ENCODE results near the gene ADAMTS8.
A peak's percentile ranks its signal among the peaks of the same experiment; 100 is the strongest.
"Not testable (repeated sequence)": the region's sequence is repeated elsewhere in the genome, so short reads cannot be mapped to it uniquely, and the experiment has no call there.

ADAMTS8 gene

DNA sequence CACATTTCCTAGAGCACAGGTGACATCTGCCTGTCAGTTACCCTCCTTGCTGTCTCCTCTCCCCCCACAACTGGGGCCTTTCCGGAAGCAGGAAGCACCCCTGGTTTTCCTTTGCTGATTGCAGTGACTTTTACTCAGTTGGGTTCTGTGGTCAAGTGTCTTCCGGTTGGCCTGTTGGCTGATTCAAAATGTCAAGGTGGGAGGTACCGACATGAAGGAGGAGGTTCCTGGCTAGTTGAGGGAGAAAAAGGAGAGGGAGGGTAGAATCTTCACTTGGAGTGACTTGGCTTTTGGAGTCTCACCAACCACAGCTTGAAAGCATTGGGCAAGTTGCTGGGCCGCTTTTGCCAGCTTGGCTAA is 10.7 kb upstream of the ADAMTS8 start:
- DNase-seq, result no peak

DNA sequence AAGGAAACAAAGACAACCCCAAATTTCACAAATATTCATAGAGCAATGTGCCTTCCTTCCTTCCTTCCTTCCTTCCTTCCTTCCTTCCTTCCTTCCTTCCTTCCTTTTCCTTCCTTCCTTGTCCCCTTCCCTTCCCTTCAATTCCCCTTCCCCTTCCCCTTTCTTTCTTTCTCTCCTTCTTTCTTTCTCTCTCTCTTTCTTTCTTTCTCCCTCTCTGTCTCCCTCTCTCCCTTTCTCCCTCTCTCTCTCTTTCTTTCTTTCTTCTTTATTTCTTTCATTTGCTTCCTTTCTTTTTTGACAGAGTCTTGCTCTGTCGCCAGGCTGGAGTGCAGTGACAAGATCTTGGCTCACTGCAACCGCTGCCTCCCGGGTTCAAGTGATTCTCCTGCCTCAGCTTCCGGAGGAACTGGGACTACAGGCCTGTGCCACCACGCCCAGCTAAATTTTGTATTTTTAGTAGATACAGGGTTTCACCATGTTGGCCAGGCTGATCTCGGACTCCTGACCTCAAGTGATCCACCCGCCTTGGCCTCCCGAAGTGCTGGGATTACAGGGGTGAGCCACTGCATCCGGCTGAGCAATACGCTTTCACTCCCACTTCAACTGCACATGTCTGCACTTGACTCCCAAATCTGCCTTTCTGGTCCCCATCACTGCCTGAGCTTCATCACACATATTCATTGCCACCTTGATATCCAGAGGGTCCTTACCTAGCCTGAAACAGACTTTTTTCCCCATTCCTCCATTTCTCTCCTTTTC is 10.2 kb upstream of the ADAMTS8 start:
- DNase-seq, result not testable (repeated sequence)

DNA sequence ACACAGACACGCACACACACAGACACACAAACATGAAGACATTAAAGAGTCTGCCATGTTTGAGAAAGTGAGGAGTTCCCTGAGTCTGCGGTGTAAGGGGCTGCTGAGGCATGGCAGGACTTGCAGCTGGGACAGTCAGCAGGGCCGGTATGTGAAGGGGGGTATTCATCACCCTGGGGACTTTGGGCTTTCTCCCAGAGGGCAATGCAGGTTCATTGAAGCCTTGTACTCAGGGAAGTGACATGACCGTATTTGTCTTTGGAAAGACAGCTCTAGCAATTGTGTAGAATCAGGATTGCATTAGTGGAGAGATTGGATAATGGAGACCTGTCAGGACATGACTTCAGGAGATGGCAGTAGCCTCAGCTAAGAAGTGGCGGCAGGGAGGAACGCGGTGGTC is 9.4 kb upstream of the ADAMTS8 start:
- DNase-seq, result no peak

DNA sequence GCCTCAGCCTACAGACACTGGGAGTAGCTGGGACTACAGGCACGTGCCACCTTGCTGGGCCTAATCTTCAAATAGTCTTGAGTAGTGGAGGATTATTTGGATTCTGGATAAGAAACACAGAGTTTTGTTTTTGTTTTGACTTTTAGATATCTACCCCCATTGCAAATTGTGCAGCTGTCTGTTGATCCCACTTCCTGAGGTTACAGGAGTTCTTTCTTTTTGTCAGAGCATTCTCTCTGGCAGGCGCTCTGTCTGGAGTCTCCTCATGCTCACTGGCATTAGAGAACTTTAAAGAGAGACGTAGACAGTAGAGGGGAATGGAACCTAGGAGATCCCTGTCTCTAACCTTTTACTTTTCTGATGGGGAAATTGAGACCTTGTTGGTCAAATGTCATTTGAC is 7.8 kb upstream of the ADAMTS8 start:
- no peak for DNase-seq

DNA sequence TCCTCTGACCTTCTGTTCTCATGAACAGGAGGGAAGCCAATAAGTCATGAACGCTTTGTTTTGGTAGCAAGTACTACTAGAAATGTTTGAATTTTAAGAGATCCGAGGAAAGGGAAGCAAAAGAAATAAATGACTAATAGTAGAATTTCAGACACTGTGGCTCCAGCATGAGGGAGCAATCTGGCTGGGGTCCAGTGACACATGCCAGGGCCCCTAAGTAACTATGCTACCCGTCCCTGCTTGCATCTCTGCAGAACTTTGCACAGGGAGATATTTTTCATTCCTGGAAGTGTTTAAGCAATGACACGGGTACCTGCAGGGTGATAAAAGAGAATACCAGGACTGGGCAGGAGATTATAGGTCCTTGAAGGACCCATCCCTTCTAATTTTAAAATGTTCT is 7.3 kb upstream of the ADAMTS8 start:
- no peak for DNase-seq

DNA sequence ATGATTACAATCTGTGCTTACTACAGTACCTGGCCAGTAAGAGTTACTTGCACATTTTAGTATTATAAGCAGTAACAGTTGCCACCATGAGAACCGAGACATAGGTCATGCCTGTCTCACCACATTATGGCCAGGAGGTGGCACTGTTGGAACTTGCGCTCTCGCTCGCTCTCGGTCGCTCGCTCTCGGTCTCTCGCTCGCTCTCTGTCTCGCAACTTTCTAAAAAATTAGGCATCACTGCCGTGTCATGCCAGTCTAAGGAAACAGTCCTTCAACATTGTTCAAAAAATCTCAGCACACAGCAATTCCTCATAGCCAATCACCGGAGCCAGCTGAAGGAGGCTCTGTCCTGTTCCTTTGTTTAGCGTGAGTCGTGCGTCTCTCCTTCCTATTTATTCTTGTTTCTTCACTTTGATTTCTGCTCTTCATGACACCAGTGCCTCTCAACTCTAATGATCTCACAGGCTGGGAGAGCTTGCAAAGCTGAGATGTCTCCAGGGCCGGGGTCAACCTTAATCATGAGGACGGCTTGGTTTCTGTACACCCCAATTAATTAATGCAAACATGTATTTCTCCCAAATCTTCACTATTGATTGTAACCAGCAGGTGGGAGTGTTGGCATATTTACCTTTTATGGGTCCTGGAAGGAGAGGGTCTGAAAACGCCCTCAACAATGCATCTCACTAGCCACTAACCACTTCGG is 6.3 kb upstream of the ADAMTS8 start:
- DNase-seq, result peak in 49 of 56 donors; percentile 25 to 87 (median 69)

DNA sequence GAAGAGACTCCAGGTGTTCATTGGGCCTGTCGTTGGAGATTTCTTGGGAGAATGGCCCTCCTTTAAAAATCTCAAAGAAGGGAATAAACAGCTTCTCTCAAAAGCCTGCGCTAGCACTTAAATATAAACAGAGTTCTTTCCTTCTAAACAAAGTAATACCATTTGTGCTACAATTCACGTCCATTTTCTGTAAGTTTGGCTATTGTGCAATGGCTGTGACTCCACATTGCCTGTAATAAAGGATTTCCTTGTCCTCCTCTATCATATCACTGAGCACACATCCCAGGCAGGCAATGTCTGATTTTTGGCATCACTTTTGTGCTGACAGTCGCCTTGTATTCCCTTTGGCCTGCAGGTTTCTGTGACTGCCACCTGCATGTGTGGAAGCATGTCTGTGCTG is 4.9 kb upstream of the ADAMTS8 start:
- DNase-seq, result no peak

DNA sequence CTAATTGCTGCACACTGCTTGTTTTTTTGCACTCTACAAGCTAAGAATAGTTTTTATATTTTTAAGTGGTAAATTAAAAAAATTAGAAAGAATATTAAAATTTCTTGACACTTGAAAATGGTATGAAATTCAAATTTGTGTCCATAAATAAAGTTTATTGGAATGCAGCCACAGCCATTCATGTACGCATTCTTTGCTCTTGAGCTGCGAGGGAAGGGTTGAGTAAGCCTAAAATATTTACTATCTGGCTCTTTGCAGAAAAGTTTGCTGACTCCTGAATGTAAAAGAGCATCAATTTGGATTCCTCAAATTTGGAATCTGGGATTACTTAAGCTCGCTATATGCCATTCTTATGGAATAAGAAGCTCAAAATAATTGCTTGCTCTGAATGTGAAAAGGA is 3.4 kb upstream of the ADAMTS8 start:
- no peak for DNase-seq

DNA sequence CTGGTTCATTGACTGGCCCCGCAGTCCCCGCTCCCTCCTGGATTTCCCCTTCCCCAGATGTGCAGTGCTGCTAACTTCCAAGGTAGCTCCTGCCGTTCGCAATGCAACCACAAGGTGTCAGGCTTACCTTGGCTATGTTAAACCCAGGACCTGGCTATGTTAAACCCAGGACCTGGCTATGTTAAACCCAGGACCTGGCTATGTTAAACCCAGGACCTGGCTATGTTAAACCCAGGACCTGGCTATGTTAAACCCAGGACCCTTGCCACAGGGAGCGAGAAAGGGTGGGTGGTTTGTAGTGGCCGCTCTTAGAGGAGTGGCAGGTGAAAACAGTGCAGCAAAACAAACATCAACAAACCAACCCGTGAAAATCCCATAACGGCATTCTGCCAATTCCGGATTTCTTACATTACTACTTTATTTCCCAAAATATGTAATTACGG is 2.9 kb upstream of the ADAMTS8 start:
- peak in 46 of 56 donors; percentile 8 to 88 (median 42) for DNase-seq

DNA sequence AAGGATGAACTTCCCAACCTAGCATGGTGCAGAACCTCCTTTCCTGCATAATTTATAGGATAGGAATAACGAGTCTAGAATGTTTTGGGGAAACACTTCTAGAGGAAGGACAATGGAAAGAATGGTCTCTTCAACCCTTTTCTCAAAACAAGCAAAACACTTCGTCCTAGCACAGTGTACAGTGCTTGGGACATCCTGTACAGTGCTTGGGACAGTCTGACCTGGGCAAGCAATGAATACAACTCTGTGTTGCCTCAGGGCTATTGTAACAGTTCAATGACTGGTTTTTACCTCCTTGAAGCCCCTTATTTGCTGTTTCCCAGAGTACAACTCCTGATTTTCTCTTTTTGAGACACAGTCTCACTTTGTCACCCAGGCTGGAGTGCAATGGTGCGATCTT is 1.6 kb upstream of the ADAMTS8 start:
- DNase-seq, result no peak

DNA sequence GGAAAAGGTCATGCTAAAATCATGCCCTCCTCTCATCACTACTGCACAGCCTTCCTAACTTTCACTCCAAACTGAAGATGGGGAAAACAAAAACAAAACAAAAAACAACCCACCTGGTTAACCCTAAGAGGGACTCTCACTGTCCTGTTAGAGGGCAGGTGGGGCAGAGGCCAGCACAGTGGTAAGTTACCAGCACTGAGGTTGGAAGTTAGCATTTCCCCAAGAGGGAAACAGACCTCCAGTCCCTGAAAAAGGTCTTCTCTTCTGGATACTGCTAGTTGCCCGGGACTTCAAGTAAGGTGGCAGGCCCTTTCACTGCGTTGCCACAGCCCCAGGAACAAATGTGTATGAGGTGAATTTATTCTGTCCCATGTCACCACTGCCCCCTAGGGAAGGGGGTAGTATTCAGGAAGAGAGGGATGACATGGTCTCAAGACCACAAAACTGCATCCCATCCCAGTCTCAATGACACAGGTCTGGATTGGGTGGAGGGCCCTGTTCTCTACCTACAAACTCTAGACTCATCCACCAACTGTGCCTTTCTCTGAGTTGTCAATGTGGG is 792 bp upstream of the ADAMTS8 start:
- no peak for DNase-seq

DNA sequence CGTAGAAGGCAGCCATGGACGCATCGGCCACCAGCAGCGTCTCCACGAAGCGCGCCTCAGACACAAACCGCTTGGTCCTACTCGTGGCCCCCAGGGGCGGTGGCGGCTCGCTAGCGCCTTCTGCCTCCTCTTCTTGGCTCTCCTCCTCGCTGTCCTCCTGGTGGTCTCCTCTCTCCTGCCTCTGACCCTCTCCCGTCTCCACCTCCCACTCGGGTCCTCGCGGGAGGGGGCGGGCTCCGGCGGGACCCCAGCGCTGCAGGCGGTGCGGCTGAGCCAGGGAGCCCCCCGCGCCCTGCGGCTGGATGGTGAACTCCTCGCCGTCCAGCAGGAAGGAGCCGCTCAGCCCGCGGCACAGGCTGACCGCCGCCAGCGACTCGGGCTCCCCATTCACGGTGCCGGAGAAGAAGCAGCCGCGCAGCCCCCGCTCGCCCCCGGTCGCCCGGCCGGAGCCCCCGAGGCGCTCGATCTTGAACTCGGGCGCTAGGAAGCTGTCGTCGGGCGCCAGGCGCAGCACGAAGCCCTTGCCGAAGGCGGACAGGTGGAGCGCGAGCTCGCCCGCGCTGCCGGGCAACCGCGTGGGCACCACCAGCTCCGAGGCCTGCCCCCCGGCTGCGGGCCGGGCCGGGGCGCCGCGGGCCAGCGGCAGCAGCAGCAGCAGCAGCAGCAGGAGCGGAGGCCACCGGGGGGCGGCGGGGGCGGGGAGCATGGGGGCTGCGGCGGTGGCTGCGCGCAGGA is 661 bp downstream of the ADAMTS8 start:
- DNase-seq, result peak in 37 of 56 donors; percentile 10 to 66 (median 38)

DNA sequence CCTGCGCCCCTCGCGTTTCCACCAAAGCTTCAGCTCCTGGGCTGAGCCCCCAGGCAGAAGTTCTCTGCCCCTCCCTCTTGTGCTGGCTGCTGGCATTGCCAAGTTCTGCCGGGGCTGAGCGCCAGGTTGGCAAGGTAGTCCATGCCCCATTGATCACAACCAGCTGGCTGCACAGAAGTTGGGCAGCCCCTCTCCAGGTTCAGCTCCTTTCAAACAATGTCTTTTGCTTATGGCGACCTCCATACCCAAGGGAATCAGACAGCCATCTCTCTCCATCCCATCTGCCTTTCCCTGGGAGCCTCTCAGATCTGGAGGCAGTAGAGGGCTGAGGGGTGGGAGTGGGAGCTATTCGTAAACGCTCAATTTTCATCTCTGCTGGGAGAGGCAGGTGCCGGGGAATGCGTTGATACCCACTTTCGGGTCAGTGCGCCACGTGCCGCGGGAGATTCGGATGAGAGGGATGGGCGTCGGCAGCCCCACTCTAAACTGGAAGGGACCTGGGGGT is 1.5 kb downstream of the ADAMTS8 start:
- DNase-seq, result peak in 11 of 56 donors; percentile 13 to 49 (median 22)

DNA sequence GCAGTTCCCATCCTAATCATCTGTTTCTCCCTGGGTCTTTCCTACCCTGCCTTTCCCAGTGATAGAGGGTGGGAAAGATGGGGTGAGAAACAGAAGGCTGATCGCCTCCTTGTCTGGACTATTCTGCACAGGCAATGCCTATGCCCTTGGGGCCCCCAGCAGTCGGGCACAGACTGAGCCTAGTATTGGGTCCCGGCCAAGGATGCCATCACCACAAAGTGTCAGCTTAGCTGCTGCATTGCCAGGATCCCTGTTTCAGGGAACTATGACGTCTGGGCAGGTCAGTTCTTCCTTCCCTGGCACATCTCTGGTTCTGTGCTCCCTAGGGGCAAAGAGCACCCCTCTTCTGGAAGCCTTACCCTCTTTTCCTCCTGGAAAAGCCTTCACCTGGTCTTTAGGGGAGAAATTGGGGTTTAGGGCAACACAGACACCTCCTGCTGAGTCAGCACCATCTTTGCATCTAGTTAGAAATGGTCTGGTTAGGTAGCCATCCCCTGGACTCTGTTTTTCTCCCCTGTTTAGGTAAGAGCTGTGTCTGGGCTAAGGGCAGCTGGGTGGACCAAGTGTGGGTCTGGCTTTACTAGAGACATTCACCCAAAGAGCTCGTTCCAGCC is 2.1 kb downstream of the ADAMTS8 start:
- DNase-seq, result peak in 40 of 56 donors; percentile 9 to 71 (median 39)

DNA sequence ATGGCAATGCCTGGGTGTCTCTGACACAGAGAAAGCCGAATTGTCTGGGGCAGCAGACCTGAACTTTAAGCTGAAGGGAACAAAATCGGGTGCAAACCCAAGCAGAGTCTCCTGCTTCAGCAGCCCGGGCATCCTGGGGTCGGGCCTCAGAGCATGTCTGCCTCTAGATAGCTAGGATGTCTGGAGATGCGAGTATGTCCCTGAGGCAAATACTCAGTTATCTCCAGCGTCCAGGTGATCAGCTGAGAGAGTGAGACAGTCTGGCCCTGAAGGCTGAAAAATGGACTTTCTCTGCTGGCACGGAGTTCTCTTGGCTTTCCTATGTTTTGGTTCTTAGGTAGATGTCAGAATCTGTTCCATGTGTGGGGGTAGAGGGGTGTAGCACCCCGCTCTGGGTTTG is 3.3 kb downstream of the ADAMTS8 start:
- no peak for DNase-seq

DNA sequence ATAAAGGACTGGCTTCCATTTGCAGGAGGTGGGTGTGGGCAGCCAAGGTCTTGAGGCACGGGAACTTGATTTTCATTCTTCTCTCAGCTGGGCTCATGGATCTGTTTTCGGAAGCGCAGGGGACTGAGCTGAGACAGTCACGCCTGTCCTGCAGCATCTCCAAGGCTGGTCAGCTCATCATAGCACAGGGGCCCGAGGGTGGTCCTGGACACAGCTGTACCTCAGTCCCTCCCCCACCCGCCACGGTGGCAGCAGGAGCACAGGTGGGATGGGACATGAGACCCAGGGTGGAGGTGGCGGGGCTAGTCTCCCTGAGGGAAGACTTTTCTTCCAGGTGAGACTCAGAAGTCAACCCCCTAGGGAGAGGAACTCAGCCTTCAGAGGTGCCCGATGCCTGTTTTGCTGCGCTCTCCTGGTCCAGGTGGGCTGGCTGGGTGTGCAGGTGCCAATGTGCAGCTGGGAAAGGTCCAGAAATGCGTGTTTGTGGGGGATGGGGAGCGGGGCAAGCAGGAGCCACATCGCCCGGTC is 3.7 kb downstream of the ADAMTS8 start:
- no peak for DNase-seq

DNA sequence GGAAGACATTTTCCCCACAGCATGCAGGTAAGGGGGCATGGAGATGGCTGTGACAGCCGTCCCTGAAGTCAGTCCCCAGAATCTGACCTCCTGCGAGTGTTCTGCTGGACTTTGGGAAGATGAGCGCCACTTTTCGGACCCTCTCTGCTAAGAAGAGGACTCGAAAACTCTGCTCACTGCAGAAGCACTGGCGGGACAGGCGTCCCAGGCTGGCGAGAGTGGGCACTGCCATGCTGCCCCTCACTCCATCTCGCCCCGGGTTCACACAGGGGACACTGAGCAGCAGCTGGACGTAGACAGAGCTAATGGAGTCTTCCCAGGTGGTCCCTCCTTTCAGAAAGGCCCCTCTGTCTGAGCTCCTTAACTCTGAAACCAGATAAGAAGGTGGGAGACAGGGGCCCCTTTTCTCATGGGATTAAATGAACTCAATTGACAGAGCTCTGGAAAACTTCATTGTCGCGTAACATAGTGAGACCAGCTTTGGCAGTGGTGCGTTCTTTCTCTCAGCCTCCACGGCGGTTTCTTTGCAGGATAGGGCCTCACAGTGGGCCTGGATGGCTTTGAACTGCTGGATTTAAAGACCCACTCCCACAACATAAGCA is 4.8 kb downstream of the ADAMTS8 start:
- no peak for DNase-seq

DNA sequence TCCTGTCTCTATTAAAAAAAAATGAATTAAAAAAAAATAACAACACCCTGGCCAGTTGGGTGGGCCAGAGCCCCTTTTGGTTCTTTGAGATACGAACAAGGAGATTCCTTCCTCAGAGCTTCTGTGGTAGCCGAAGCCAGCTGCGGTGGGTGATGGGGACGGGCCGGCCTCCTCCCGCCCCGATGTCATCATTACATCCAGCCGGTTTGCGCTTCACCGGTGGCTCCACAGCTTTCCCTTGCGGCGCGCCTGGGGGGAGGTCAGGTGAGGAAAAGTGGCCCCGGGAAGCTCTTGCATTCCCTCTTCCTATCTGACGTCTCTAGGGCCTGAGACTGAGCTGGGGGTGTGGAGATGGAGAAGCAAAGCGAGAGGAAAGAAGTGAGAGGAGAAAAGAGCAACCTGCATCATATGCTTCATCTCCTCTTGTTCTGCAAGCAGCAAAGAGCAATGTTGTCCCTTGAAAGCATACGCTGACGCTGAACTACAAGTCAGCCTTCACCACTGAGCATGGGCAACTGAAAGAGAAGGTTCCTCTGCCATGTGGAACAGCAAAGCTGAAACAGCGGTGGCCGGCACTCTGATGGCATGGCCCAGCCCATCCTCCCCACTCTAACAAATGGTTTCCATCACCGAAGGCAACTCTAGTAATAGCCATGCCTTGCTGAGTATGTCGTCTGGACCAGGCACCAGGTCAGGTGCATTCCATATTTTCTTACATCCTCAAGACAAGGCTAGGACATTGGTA is 6.0 kb downstream of the ADAMTS8 start:
- DNase-seq, result no peak

DNA sequence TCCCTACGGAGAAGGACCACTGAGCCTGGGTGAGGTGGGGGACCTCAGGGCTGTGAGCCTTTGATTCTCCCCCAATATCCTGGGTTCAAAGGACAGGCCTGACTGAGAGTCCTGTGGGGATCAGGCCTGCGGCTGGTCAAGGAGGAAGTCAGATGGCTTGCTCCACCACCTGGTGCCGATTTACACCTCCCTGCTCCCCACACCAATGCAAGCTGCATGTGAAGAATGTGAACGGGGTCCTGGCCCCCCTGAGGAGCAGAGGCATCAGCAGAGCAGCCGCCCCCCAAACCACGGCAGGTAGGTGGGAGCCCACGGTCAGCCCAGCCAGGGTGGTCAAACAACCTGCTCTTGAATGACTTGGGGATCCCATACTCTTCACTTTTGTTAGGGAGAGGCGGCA is 6.7 kb downstream of the ADAMTS8 start:
- DNase-seq, result no peak

DNA sequence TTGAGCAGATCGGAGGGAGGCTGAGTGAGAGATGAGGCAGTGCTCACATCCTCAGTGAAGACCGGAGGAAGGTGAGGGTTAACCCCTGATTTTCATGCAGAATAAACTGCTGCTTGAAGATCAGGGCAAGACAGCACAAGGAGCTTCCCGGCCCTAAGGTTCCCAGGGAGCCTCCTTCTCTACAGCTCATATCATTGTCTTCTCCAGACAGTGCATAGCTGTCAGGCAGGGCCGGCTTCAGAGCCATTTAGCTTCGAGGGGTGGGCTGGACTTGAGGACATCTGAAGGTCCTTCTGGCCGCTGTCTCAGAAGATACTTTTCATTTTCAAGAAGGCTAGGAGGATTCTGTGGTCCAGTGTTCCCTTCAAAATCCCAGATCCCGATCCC is 7.2 kb downstream of the ADAMTS8 start:
- DNase-seq, result no peak
